ENCODE results near the gene ATP10B.

The ATP10B gene

GRCh38 chr5:160635663-160636062 is 216.3 kb downstream of the ATP10B start:
- TF ChIP-seq POLR2A (IDR thresholded peaks at IDR 0.05; ENCODE audit: low read length) (no peak), GATA1 (IDR thresholded peaks at IDR 0.05; ENCODE audit: low read depth, low read length) (no peak)
- no peak for DNase-seq

- no peak for DNase-seq
- TF ChIP-seq POLR2A (IDR thresholded peaks at IDR 0.05; ENCODE audit: low read length) (no peak), GATA1 (IDR thresholded peaks at IDR 0.05; ENCODE audit: low read depth, low read length) (no peak)
These were observed 217.0 kb downstream of the ATP10B start for GRCh38 chr5:160635046-160635445.

GRCh38 chr5:160629003-160629402 is 223.0 kb downstream of the ATP10B start:
- no peak for DNase-seq
- TF ChIP-seq GATA1 (IDR thresholded peaks at IDR 0.05; ENCODE audit: low read depth, low read length) (no peak), POLR2A (IDR thresholded peaks at IDR 0.05; ENCODE audit: low read length) (no peak)

GRCh38 chr5:160628619-160628968 is 223.4 kb downstream of the ATP10B start:
- TF ChIP-seq POLR2A (IDR thresholded peaks at IDR 0.05; ENCODE audit: low read length) (no peak), GATA1 (IDR thresholded peaks at IDR 0.05; ENCODE audit: low read depth, low read length) (no peak)
- no peak for DNase-seq

- TF ChIP-seq GATA1 (IDR thresholded peaks at IDR 0.05; ENCODE audit: low read depth, low read length) = no peak
- TF ChIP-seq POLR2A (IDR thresholded peaks at IDR 0.05; ENCODE audit: low read length) = no peak
- no peak for DNase-seq
These were observed 223.9 kb downstream of the ATP10B start for GRCh38 chr5:160627921-160628618.

GRCh38 chr5:160626322-160626721 is 225.7 kb downstream of the ATP10B start:
- TF ChIP-seq POLR2A (IDR thresholded peaks at IDR 0.05; ENCODE audit: low read length) (no peak), GATA1 (IDR thresholded peaks at IDR 0.05; ENCODE audit: low read depth, low read length) (no peak)
- DNase-seq = no peak

GRCh38 chr5:160621526-160621925 is 230.5 kb downstream of the ATP10B start:
- no peak for TF ChIP-seq GATA1 (IDR thresholded peaks at IDR 0.05; ENCODE audit: low read depth, low read length)
- TF ChIP-seq POLR2A (IDR thresholded peaks at IDR 0.05; ENCODE audit: low read length) = no peak
- no peak for DNase-seq

GRCh38 chr5:160620401-160620800 is 231.6 kb downstream of the ATP10B start:
- DNase-seq = no peak
- no peak for TF ChIP-seq GATA1 (IDR thresholded peaks at IDR 0.05; ENCODE audit: low read depth, low read length)
- TF ChIP-seq POLR2A (IDR thresholded peaks at IDR 0.05; ENCODE audit: low read length) = no peak

- no peak for DNase-seq
- no peak for TF ChIP-seq POLR2A (IDR thresholded peaks at IDR 0.05; ENCODE audit: low read length)
These were observed 232.6 kb downstream of the ATP10B start for GRCh38 chr5:160619381-160619780.

GRCh38 chr5:160618286-160618685 is 233.7 kb downstream of the ATP10B start:
- TF ChIP-seq GATA1 (IDR thresholded peaks at IDR 0.05; ENCODE audit: low read depth, low read length) = no peak
- no peak for TF ChIP-seq POLR2A (IDR thresholded peaks at IDR 0.05; ENCODE audit: low read length)
- no peak for DNase-seq

GRCh38 chr5:160616712-160617497 is 235.1 kb downstream of the ATP10B start:
- no peak for TF ChIP-seq POLR2A (IDR thresholded peaks at IDR 0.05; ENCODE audit: low read length)
- DNase-seq = no peak

GRCh38 chr5:160614136-160614535 is 237.9 kb downstream of the ATP10B start:
- TF ChIP-seq GATA1 (IDR thresholded peaks at IDR 0.05; ENCODE audit: low read depth, low read length) = no peak
- no peak for TF ChIP-seq POLR2A (IDR thresholded peaks at IDR 0.05; ENCODE audit: low read length)
- DNase-seq = no peak

- no peak for TF ChIP-seq POLR2A (IDR thresholded peaks at IDR 0.05; ENCODE audit: low read length)
- TF ChIP-seq GATA1 (IDR thresholded peaks at IDR 0.05; ENCODE audit: low read depth, low read length) = no peak
- DNase-seq = no peak
These were observed 246.7 kb downstream of the ATP10B start for GRCh38 chr5:160605266-160605665.

- DNase-seq = no peak
- TF ChIP-seq POLR2A (IDR thresholded peaks at IDR 0.05; ENCODE audit: low read length) (no peak), GATA1 (IDR thresholded peaks at IDR 0.05; ENCODE audit: low read depth, low read length) (no peak)
These were observed 247.5 kb downstream of the ATP10B start for GRCh38 chr5:160604484-160604883.

- no peak for TF ChIP-seq POLR2A (IDR thresholded peaks at IDR 0.05; ENCODE audit: low read length)
- TF ChIP-seq GATA1 (IDR thresholded peaks at IDR 0.05; ENCODE audit: low read depth, low read length) = no peak
- DNase-seq = no peak
These were observed 249.3 kb downstream of the ATP10B start for GRCh38 chr5:160602744-160603143.

Measured in erythroblast (primary cell).